SK-N-DZ (cell line): ENCODE results near the gene RAI1.
"Not testable (repeated sequence)": the region's sequence is repeated elsewhere in the genome, so short reads cannot be mapped to it uniquely, and the experiment has no call there.

ENCODE experiments used
- DNase-seq: peaks from one replicate; pipeline ENCODE4 v3.0.0-alpha.2; 2015; ENCODE audit warnings: low spot score

Gene RAI1

DNA sequence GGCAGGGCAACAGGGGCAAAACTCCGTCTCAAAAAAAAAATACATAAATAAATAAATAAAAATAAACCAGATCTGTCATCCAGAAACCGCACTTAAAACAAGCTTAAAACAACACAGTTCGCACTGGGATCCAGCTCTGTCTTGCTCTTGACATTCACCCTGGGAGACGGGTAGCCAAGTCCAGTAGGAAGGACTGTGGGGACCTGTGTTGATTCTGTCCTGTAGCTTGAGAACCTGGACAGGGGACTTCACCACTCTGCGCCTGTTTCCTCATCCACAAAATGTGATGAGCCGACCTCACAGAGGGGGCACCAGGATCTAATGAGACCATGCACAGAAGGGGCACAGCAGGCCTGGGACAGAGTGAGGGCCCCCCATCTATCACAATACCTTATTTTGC lies 1.5 kb upstream of the RAI1 start:
- DNase-seq = no peak

DNA sequence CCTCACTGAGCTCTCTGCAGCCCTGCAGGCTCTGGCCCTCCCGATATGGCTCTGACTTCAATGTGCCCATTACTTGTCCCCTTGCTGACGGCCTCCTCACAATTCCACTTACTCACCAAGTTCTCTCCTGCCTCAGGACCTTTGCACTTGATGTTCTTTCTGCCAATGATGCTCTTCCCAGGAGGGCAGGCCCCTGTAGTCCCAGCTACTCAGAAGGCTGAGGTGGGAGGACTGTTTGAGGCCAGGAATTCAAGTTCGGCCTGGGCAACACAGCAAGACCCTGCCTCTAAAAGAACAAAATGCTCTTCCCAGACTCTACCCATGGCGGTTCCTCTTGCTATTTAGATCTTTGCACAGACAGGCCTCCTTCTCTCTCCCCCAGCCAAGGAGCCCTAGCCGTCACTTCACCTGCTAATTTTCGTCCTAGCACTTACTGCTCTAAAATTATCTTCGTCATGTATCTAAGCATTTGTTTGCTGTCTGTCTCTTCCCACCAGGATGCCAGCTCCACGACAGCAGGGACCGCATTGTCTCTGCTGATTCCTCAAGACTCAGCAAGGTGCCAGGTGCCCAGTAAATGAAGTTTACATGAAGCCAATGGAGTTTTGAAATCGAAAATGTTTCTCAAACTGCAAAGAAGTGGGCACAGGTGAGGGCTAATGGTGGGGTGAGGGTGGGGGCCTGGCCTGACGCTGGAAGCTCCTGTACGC lies 626 bp upstream of the RAI1 start:
- DNase-seq = no peak

DNA sequence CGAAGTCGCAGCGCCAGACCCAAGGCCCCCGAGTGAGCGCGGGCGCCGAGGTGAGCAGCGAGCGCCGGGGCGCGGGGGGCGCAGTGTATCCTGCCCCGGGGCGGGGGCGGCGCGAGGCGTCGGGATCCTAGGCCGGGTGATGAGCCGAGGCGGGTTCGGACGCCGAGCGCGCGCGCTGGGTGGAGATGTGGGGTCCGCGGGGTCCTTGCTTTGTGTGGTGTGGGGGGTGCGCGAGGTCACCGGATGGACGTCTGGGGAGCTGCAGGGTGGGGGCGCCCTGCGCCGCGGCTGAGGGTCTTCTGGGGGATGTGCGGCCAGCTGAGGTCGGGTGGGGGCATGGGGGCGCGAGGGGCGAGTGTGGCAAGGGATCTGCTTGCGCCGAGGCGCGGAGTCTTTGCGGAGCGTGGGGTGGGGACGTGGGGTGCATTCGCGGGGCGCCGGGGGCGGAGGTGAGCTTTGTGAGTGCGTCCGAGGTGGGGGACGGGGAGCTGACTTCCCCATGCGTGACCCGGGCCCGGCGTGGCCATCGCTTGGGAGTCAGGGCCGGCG lies 560 bp downstream of the RAI1 start:
- DNase-seq = no peak

DNA sequence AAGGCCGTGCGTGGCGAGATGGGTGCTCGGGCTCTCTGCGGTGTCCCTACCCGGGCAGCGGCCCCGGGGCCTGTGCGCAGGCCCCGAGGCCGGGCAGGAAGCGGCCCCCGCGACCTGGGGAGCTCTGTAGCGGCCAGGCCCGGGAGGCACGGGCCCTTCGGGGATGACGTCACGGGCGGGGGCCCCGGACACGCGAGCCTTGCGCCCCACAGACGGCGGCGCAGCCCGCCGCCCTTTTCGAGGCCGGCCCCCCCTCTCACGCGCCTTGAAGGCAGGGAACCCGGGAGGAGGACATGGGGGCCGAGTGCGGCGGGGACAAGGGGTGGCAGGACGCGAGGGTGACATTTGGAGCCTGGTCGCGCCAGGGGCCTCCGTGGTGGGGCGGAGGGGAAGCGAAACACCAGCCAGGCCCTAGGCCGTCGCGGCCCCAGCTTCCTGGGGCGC lies 1.1 kb downstream of the RAI1 start:
- no peak for DNase-seq

DNA sequence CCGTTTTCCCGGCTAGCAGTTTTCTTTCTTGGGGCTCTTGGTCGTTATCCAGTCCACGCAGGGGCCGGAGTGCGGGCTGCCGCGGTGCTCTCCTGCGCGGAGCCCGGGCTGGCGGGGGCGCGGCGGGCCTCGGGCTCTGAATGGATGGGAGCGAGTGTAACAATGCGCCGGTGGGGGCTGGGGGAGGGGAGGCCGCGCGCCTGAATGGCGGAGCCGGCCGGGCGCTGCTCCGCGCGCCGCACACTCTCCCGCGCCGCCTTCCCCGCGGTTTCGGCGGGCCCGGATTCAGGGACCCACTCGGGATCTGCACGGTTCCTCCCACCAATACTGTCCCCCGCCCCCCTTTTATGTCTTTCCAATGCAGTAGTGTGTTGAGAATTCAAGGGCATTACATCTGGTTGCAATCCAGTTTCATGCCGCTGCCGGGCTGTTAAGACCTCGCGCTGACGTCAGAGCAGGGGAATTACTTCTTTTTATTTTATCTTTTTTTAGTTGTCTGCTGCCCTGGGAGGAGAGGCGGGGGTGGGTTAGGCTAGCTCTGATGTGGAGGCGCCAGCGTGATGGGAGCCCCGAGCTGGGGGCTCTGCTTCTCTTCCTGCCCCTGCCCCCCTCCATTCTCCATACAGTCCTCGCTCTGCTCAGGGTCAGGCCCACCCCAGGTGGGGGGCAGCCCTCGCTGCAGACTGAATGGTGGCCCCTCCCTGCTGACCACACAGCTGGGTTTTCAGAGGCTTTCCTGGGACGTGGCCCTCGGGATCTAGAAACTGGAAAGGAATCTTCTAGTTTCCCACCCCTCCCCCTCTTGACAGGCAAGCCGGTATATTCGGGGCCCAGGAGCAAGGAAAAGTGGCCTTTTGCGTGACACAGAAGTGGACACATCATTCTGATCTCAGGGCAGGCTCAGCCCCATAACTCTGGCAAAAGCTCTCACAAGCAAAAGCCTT lies 1.8 kb downstream of the RAI1 start:
- DNase-seq = peak; percentile 52

DNA sequence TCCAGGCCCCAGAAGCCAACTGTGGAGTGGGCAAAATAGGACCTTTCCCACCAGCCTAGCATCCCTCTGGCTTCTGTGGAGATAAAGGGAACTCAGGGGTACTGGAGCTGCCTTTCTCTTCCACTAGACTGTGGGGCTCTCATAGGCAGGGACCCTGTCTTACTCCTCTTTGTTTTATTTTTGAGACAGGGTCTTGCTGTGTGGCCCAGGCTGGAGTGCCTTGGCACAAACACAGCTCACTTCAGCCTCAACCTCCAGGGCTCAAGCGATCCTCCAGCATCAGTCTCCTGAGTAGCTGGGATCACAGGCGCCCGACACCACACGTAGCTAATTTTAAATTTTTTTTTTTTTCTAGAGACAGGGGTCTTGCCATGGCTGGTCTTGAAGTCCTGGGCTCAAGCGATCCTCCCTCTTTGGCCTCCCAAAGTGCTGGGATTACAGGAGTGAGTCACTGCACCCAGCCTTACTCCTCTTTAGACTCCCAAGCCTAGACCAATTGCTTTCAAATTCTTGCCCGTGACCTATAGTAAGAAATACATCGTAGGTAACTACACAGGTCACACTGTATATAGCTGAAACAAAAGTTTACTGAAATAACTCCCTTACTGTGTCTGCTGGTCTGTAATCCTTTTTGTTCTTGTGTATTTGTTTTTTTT lies 2.6 kb downstream of the RAI1 start:
- no peak for DNase-seq

DNA sequence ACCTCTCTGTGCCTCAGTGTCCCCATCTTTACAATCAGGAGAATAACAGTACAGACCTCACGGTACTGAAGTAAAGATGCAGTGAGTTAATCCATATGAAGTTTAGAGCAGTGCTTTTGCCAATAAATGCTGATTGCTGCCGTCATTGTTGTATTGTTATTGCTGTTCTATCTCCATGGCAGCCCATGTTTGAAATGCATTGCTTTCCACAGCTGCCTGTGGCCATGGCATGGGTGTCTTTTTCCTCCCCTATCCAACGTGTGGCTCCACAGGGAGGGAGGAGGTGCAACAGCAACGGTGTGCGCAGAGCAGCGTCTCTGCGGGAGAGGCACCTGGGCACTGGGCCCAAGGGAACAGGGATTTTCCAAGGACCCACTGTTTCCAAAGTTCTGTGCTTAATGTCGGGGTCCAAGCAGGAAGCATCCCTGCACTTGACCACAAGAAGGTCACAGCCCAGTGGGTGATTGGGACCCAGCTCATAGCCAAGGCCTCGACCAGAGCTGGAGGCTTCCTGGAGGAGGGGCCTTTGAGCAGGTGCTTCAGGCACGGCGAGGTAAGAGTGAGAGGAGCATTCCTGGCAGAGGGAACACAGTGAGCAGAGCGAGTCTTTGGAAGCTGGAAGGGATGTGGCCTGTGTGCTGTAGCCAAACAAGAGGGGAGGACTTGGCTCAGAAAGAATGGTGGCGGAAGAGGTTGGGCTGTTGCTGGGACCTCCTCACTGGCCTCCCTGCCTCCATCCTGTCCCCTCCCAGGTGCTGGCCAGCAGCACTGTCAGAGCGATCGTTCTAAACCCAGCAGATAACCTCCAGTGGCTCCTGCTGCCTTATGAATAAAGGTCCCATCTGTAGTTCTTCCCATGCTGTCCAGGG lies 3.9 kb downstream of the RAI1 start:
- no peak for DNase-seq

DNA sequence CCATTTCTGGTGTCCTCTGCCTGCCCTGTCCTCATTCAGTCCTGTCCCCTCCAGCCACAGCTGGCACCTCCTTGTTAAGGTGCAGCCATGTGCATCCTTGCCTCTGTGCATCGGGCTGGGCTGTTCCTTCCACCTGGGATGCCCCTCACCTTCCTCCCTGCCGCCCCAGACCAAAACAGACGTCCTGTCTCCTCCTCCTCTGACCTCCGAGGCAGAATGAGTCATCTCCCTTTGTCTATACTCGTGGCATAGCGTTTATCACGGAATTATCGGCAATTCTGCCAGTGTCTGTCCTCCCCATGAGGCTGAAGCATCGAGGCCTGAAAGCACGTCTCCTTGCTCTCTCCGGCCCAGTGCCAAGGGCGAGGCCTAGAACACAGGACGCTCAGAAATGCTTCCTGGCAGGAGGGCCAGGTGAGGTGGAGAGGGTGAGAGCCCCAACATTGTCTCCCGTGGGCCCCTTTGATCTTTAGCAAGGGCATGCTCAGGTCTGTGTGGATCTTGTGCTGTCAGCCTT lies 4.6 kb downstream of the RAI1 start:
- DNase-seq = no peak

DNA sequence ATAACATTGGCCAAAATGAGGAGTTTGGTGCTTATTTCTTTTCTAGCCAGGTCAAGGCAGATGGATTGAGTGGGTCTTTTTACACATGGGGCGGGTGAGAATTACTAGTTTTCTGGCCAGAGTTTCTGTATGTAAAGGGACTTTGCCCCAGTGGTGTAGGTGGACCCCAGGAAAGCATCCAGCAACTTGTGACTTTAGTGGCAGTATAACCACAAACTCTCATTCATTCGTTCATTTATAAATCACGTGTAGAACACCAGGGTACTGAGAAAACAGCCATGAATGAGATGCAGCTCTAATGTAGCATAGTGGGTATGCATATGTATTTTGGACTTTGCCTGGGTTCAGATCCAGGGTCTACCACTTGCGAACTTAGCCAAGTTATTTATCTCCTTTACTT lies 8.1 kb downstream of the RAI1 start:
- no peak for DNase-seq

DNA sequence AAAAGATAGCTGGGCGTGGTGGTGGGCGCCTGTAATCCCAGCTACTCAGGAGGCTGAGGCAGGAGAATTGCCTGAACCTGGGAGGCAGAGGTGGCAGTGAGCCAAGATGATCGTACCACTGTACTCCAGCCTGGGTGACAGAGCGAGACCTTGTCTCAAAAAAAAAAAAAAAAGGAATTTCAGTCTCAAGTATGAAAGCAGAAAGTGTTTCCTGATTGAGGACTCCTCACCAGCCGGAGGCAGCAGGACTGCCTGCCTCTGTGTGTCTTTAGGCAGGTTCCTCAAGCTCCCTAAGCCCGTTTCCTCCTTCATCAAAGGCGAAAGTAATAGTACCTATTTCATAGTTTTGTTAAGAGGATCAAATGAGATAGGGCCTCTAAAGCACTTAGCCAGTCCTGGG lies 9.0 kb downstream of the RAI1 start:
- not testable (repeated sequence) for DNase-seq

DNA sequence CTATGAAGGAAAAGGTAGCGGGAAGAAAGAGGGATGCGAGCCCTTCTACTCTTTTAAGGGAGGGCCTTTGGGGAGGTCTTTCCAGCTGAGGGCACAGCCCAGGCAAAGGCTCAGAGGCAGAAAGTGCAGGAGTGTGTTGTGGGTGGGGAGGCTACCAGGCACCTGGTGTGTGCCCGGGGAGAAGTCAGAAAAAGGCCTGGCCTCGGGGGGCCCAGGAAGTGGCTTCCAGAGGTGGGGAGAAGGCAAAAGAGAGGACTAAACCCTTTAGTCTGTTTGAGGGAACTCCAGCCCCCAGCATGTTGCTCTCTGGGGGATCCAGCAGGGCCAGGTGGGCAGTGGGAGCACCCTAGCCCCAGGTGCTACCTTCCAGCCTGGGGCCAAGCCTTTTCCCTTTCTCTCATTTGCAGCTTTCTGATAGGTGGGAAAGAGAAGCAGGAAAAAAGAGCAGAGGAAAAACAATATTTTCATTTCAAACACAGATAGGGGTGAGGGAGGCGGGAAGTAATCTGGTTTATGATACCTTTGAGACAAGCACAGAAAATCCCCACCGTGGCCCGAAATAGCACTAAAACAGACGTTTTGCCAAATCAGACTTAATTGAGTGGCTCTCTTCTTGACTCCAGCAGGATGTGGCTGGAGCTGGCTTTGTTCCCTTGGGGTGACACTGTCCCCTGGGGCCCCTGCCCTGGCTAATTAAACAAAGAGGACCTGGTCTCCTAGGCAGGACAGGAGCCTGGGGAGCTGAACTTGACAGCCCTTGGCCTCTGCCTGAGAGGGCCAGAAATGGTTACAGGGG lies 10.4 kb downstream of the RAI1 start:
- peak; percentile 64 for DNase-seq

DNA sequence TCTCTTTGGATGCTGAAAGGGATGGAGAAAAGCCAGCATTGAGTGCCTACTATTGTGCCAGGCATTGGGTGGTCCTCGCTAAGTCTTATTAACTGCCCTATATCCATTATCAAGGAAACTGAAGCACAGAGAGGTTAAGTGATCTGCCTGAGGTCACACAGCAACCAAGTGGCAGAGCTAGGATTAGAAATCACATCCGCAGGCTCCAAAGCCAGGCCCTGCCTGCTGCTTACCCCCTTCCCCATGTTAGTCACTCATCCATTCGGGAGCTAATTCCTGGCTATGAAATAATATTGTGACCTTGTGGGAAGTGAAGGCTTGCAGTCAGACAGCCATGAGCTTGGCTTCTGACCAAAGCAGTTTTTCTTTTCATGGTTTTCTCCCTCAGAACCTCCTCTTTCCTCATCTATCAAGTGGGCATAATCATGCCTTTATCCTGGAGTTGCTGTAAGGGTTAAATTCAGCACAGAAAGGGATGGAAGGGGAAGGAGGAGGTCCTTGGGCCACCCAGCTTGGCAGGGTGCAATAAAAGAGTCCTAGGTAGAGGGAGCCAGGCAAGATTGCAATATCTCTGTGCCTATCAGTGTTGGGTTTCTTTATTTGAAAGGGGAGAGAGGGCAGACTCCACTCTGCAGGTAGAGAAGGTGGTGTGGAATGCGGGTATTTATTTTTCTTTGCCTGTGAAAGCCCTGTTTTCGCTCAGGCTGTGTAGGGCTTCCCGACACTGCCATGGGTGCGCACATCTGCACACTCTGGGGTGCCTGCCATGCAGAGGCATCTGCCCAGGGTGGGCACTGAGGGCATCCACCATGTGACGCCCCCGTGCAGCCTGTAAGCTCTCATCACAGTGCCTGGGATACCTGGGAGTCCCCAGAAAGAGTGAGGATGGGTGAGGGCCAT lies 11.3 kb downstream of the RAI1 start:
- peak; percentile 58 for DNase-seq

DNA sequence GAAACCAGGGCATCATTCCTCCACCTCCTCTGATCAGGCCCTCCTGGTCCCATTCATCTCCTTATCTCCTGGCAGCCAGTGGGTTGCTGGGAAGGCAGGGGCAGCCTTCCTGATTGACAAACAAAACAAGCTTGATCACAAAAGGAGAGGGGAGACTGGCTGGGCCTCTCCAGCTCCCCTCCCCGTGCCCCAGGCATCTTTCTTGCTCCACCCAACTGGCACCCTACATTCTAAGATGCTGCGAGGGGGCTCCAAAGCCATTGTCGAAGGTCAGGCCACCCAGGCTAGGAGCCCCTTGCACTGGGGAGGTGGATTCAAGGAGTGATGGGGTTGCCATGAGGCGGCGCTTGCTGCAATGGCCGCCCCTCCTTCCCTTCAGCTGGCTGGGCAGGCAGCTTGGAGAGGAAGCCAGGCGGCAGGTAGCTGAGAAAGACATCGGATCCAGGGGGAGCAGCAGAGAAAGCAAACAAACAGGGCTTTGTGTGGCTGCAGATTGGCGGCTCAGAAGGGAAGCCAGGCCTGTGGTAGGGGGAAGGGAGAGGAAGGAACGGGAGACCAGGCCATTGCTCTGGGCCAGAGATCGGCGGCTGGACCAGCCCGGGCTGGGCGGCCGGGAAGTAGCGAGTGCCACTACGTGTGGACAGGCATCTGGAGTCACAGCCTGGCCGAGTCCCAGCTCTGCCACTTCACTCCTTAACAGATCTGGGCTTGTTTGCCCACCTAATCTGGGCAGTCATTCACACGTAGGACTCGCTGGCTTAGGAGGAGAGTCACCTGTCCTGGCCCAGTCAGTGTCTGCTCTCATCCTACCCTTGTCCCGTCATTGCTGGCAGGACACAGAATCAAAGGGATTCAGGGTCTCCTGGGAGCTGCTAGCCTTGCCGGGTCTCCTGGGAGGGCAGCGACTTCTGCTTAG lies 12.3 kb downstream of the RAI1 start:
- peak; percentile 67 for DNase-seq

DNA sequence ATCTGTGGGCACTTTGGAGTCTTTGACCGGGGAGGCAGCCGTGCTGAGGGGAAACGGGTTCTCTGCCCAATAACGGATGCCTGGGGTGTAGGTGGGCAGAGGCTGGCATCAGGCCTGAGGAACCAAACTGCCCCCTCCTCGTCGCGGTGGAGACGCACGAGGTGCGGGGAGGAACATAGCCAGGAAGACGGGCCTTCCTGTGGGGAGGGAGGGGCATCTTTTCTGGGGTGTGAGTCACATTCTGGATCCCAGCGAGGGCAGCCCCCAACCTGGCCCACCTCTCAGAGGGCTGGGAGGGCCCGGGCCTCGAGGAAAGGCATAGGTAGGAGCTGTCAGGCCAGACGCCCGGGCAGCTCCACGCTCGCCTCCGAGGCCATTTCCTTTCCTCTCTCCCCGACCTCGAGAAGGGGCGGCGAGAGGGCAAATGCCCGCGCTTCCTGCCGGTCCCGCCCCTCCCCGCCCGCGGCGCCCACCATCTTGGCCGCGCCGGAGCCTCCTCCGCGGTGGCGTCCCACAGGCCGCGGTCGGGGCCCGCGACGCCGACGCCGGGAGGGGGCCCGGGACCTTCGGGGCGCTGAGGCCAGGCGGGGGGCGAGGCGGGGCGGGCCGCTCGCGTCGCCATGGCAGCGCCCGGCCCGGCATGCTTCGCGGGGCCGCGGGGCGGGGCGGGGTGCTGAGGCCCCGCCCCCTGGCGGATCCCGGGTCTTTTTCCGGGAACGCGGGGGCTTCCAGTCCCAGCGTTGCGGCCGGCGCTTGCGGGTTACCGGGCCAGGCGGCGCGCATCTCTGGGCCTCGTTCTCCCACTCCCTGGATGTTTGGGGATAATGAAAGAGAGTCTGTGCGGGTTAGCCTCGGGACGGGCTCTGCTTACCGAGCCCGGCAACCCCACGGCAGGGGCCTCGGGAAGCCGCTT lies 13.2 kb downstream of the RAI1 start:
- DNase-seq = peak; percentile 58

DNA sequence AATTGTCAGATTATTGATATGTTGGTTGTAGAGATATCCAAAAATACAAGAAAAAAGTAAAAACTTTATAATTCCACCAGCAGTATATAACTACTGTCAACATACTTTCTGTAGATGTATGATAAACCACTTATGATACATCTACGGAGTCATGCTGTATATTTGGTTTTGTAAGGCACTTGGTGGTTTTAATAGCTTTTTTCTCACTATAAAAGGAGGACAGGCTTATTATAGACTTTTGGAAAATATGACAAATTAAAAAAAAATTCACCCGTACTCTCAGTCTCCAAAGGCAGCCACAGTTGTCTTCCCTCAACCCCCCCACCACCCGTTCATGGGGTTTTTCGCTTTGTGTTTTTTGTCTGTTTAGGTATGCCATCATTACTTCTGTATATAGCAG lies 14.8 kb downstream of the RAI1 start:
- no peak for DNase-seq

DNA sequence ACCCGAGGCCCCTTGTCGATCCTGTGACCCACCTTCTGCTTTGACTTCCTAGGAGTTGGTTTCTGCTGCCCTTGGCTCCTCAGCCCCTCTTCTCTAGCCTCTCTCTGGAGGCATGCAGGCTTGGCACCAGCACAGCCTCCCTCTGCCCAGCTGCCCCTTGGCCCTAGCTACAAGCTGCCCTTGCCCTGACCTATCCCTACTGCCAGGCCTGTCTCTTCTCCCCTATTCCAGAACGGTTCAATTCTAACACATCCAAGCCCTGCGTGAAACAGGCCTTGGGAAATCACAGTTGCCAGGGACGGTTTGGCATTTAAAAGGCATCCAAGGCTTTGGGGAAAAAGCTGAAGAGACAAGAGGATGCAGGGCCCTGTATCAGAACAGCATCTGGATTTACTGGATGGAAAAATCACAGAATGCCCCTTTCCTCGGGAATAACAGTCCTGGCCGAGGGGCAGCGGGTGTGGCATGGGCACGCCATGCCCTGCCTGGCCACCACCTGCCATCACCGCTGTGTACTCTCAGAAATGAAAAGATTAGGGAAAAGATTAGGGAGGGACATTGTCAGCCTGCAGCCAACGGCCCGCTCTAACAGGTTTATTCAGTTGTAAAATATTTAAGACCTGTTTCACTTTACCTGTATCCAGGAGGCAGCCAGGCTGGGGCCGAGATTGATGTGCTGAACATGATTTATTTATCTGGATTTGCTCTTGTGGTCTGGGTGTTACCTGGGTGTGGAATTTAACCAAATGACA lies 15.8 kb downstream of the RAI1 start:
- no peak for DNase-seq
